Heart left ventricle (tissue), 13 donors: ENCODE results near the gene NNAT.

Experiments
- POLR2A ChIP-seq, 2 donors: fragments of 450-650 bp; IDR thresholded peaks; one replicate each; pipeline ENCODE4 v1.6.1; 2017; ENCODE audit warnings: antibody characterized with exemption in 2 of 2, mild to moderate bottlenecking in 2 of 2, moderate library complexity in 2 of 2
- TF ChIP-seq, protein P1 (sequence below), 12 donors: fragments of 200-600 bp; sonication (generic) in 4 of 12; IDR thresholded peaks; one replicate each; pipeline versions ENCODE4 v1.5.0 to v1.8.0; 2018 to 2022; ENCODE audit warnings: antibody characterized with exemption in 12 of 12, mild to moderate bottlenecking in 5 of 12
- donor health status: ischemic (EF 13 %, LVEDD 7.1; RV severe dilation, severe dysfunction).
- donor health status: DM: no; HTN: yes; CAD: no.
- donor health status: DM: no; HTN: no; CAD: no.
- donor health status: ischemic (EF 25% LVEDD 6.9; RV normal size, moderate dysfunction).
- donor health status: ischemic (EF 25% LVEDD 5.7; RV mildly dilated, moderate dysfunction).
- donor health status: ischemic (EF 35%, LVEDD 5.7; RV mildly dilated, moderate dysfunction).
- donor health status: nonischemic (EF 11% LVEDD 7.7; RV severe dilation, severe dysfunction).
- donor health status: DM: yes; HTN: yes; CAD: no.
- donor health status: PGD.
- donor health status: ischemic (EF 29% LVEDD 5.4; RV normal size, mild dysfunction).
- donor health status: nonischemic (EF 23%, LVEDD 6.1; RV moderate dilation, normal function).

DNA sequence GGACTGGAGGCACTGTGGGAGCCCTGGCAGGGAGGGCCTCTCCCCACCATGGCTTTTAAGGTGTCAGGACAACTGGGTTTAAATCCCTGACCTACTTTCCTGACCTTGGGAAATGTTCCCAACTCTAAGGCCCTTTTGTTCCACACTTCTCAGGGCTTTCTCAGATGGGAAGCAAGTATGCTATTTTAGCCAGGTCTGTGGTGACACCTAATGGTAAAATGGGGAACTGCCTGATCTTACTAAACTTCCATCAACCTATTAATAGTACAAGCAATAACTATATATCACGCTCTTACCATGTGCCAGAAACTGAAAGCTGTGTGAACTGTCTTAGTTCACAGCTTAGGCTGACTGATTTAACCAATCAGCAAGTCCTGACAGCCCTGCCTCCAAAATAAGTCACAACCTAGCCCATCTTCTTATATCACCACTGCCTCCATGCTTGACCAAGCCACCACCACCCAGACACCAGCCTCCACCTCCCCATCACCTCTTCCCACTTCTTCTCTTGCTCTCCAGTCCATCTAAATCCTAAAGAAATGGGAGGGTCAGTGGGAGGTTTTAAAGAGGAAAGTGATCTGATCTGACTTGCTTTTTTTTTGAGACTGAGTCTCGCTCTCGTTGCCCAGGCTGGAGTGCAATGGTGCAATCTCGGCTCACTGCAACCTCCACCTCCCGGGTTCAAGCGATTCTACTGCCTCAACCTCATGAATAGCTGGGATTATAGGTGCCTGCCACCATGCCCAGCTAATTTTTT lies 13.5 kb downstream of the NNAT start:
- no peak for TF ChIP-seq POLR2A (IDR thresholded peaks at IDR 0.05)
- TF ChIP-seq, protein P1, sequence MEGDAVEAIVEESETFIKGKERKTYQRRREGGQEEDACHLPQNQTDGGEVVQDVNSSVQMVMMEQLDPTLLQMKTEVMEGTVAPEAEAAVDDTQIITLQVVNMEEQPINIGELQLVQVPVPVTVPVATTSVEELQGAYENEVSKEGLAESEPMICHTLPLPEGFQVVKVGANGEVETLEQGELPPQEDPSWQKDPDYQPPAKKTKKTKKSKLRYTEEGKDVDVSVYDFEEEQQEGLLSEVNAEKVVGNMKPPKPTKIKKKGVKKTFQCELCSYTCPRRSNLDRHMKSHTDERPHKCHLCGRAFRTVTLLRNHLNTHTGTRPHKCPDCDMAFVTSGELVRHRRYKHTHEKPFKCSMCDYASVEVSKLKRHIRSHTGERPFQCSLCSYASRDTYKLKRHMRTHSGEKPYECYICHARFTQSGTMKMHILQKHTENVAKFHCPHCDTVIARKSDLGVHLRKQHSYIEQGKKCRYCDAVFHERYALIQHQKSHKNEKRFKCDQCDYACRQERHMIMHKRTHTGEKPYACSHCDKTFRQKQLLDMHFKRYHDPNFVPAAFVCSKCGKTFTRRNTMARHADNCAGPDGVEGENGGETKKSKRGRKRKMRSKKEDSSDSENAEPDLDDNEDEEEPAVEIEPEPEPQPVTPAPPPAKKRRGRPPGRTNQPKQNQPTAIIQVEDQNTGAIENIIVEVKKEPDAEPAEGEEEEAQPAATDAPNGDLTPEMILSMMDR (IDR thresholded peaks at IDR 0.05): peak; percentile 72 to 93 (median 88)
